A549 (cell line): ENCODE measurements around the gene QSER1. TPM values are rescaled to one million over a fixed set of nuclear protein-coding genes. Genes with fewer than 3 reads are reported as not detected.

Source experiments
- ATAC-seq, 2 experiments: fragments of 200-7000 bp in 1 of 2; fragments of >200 bp in 1 of 2; cut with Nextera tagmentation in 1 of 2; cut with Tn5 transposase in 1 of 2; 3 replicates each; pipeline versions ENCODE4 v1.8.0 to v1.9.1; 2018 to 2020; ENCODE audit warnings: mild to moderate bottlenecking in 1 of 2, moderate library complexity in 1 of 2
- CTCF ChIA-PET: fragments of 300-600 bp; sonication (Branson Sonifier 250); formaldehyde crosslinking; extraction: SDS; loops from one replicate; lab custom pipeline; 2021; ENCODE audit warnings: antibody characterized with exemption, inconsistent platforms; lab: Yijun Ruan, JAX
- POLR2A ChIA-PET: fragments of 350-600 bp; formaldehyde crosslinking; extraction: SDS; loops from one replicate; lab custom pipeline; 2021; ENCODE audit warnings: antibody characterized with exemption, inconsistent platforms; lab: Yijun Ruan, JAX
- DNase-seq, 2 experiments: peaks; one replicate each; pipeline versions ENCODE4 v3.0.0 to v3.0.0-alpha.2; 2011 to 2016; ENCODE audit warnings: low read depth in 1 of 2, low spot score in 1 of 2
- FAIRE-seq: peaks from 2 replicates; lab custom pipeline; 2011; peaks lifted over from hg19 to GRCh38; lab: Jason Lieb, UNC
- H3K27ac ChIP-seq, 2 experiments: fragments of >200 bp; sonication (Bioruptor Twin); formaldehyde crosslinking; 3 replicates each; pipeline ENCODE4 v1.5.1; 2016 to 2017
- H3K4me1 ChIP-seq: fragments of >200 bp; sonication (Bioruptor Twin); formaldehyde crosslinking; 3 replicates; pipeline ENCODE4 v1.6.1; 2016
- H3K4me2 ChIP-seq: fragments of >200 bp; sonication (Bioruptor Twin); formaldehyde crosslinking; 3 replicates; pipeline ENCODE4 v1.6.1; 2016
- H3K4me3 ChIP-seq: fragments of >200 bp; sonication (Bioruptor Twin); formaldehyde crosslinking; 3 replicates; pipeline ENCODE4 v1.5.1; 2016
- H3K9me3 ChIP-seq: fragments of >200 bp; sonication (Bioruptor Twin); formaldehyde crosslinking; 3 replicates; pipeline ENCODE4 v1.6.1; 2016
- BCL3 ChIP-seq: fragments of >200 bp; sonication (Bioruptor Twin); formaldehyde crosslinking; IDR thresholded peaks from 3 replicates; pipeline ENCODE4 v1.6.1; 2016
- BHLHE40 ChIP-seq: IDR thresholded peaks from 2 replicates; pipeline ENCODE4 v1.6.1; 2012; ENCODE audit warnings: low read depth, low read length, inconsistent platforms
- CBX8 ChIP-seq: fragments of 200-600 bp; sonication (generic); IDR thresholded peaks from 2 replicates; pipeline ENCODE4 v1.6.1; 2016
- CHD2 ChIP-seq: fragments of 150-350 bp; IDR thresholded peaks from 2 replicates; pipeline ENCODE4 v1.6.1; 2014; ENCODE audit warnings: low read length; ENCODE audit not compliant: partially characterized antibody
- E2F6 ChIP-seq: IDR thresholded peaks from 2 replicates; pipeline ENCODE4 v1.6.1; 2012; ENCODE audit warnings: low read depth, borderline replicate concordance
- ELK1 ChIP-seq: fragments of 150-350 bp; IDR thresholded peaks from 2 replicates; pipeline ENCODE4 v1.6.1; 2014; ENCODE audit warnings: low read depth, mild to moderate bottlenecking, low read length
- FOXS1 ChIP-seq: fragments of 250-450 bp; sonication (Bioruptor Pico); IDR thresholded peaks from 2 replicates; pipeline ENCODE4 v1.5.0; 2020; ENCODE audit warnings: mild to moderate bottlenecking, moderate library complexity
- HDAC2 ChIP-seq: fragments of 200-600 bp; sonication (generic); IDR thresholded peaks from 2 replicates; pipeline ENCODE4 v1.6.1; 2016
- PHF8 ChIP-seq: fragments of 200-600 bp; sonication (generic); IDR thresholded peaks from 2 replicates; pipeline ENCODE4 v1.6.1; 2016; ENCODE audit warnings: low read depth, mild to moderate bottlenecking, antibody characterized with exemption, moderate library complexity, borderline replicate concordance
- RCOR1 ChIP-seq: fragments of 150-350 bp; IDR thresholded peaks from 2 replicates; pipeline ENCODE4 v1.6.1; 2014; ENCODE audit warnings: antibody characterized with exemption, low read length, low read depth
- REST ChIP-seq: fragments of 200-600 bp; sonication (generic); IDR thresholded peaks from 2 replicates; pipeline ENCODE4 v1.6.1; 2016; ENCODE audit warnings: antibody characterized with exemption, mild to moderate bottlenecking, moderate library complexity
- TP53 ChIP-seq: fragments of 250-450 bp; sonication (Bioruptor Pico); IDR thresholded peaks from 2 replicates; pipeline ENCODE4 v1.5.0; 2021; ENCODE audit warnings: mild to moderate bottlenecking, moderate library complexity
- USF2 ChIP-seq: fragments of 450-650 bp; IDR thresholded peaks from 2 replicates; pipeline ENCODE4 v1.6.1; 2014; ENCODE audit warnings: antibody characterized with exemption
- ZC3H11A ChIP-seq: fragments of 450-650 bp; IDR thresholded peaks from 2 replicates; pipeline ENCODE4 v1.6.1; 2014; ENCODE audit warnings: antibody characterized with exemption, mild to moderate bottlenecking
- ZNF302 ChIP-seq: fragments of 250-450 bp; sonication (Bioruptor Pico); IDR thresholded peaks from 2 replicates; pipeline ENCODE4 v1.9.0; 2021; ENCODE audit warnings: inconsistent platforms, mild to moderate bottlenecking, moderate library complexity
- WGBS: methylation state at CpG from one replicate; pipeline ENCODE4 v1.1.6; 2017; ENCODE audit errors: missing lambda C conversion rate; 5-methylcytosine and 5-hydroxymethylcytosine counted together
- polyA plus RNA-seq, 4 experiments: library from polyadenylated mRNA; depleted of rRNA in 3 of 4; stranded (reverse); fragments of >200 nt; fragmentation: RNase III in 1 of 4; extraction: RNeasy Plus Mini Kit Qiagen cat#74134 plus additional on column Dnase treatment in 1 of 4; gene quantifications; 2 replicates in 3 of 4; 3 replicates in 1 of 4; pipeline ENCODE4 v1.2.3, GENCODE V29; 2011 to 2017
- TF ChIP-seq, protein P1 (sequence below): fragments of >200 bp; sonication (Bioruptor Twin); formaldehyde crosslinking; IDR thresholded peaks from 3 replicates; pipeline ENCODE4 v1.5.1; 2016

The QSER1 gene
- polyA plus RNA-seq, 2 of the 4 experiments (the other 2 are of a cell fraction), result 13.2 to 27.2 TPM

DNA sequence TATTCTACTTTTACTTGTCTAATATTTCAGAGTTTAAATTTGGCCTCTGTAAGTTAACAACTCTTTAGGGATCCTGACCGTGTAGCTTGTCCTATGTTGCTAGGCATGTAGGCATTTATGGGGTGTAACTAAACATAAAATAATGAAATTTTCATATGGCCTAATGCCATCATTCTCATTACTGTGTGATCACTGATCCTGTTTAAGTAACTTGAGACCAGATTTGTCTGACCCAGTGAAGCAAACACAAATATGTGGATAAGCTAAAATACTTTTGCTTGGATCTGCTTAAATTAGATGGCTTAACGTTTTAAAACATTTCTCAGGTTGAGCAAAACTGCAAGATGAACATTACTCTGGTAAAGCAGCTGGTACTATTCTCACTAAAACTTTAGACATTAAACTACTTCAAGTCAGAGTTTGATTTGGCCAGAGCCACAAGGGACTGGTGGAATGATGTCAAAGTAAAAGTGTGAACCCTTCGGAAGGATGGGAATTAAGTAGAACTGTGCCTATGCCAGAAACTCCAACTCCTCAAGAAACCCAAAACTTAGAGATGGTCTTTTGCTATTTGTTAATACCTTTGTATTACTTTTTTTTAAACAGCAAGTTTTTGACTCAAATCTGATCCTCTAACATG is 12.5 kb downstream of the QSER1 start:
- no peak for ATAC-seq
- no peak for DNase-seq
- 86% methylated on average over 3 of the region's 3 CpGs for WGBS
- CTCF ChIA-PET, result interaction anchor here (1.1 to 2.4 kb wide), 2 partner anchors 11 to 14 kb away, joined by 3 to 6 read pairs; no protein-coding TSS in a partner anchor
- no peak overlapping the region for H3K4me2 ChIP-seq
- POLR2A ChIA-PET, result no interaction called here
- TF ChIP-seq CBX8 (no peak), BHLHE40 (no peak), E2F6 (no peak), BCL3 (no peak), ZC3H11A (no peak), HDAC2 (no peak), RCOR1 (no peak), FOXS1 (CRISPR knock-in tag) (no peak), TP53 (no peak), REST (no peak), USF2 (no peak), PHF8 (no peak), CHD2 (no peak), ELK1 (no peak), ZNF302 (CRISPR knock-in tag) (no peak)
- TF ChIP-seq, protein P1, sequence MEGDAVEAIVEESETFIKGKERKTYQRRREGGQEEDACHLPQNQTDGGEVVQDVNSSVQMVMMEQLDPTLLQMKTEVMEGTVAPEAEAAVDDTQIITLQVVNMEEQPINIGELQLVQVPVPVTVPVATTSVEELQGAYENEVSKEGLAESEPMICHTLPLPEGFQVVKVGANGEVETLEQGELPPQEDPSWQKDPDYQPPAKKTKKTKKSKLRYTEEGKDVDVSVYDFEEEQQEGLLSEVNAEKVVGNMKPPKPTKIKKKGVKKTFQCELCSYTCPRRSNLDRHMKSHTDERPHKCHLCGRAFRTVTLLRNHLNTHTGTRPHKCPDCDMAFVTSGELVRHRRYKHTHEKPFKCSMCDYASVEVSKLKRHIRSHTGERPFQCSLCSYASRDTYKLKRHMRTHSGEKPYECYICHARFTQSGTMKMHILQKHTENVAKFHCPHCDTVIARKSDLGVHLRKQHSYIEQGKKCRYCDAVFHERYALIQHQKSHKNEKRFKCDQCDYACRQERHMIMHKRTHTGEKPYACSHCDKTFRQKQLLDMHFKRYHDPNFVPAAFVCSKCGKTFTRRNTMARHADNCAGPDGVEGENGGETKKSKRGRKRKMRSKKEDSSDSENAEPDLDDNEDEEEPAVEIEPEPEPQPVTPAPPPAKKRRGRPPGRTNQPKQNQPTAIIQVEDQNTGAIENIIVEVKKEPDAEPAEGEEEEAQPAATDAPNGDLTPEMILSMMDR, result no peak
- FAIRE-seq, result no peak
- no peak overlapping the region for H3K4me3 ChIP-seq
- no peaks in the 10 kb centered on the region for H3K9me3 ChIP-seq
- no peaks in the 10 kb centered on the region; the same call in 2 of the 3 replicates for H3K4me1 ChIP-seq
- H3K27ac ChIP-seq, result no peak overlapping the region
